ENCODE measurements around the gene CNNM3. TPM values are rescaled to one million over a fixed set of nuclear protein-coding genes. Genes with fewer than 3 reads are reported as not detected.
A peak's percentile ranks its signal among the peaks of the same experiment; 100 is the strongest.

Gene CNNM3
- total RNA-seq, 2 experiments from 2014 or later, result 13.5 to 18.6 TPM

DNA sequence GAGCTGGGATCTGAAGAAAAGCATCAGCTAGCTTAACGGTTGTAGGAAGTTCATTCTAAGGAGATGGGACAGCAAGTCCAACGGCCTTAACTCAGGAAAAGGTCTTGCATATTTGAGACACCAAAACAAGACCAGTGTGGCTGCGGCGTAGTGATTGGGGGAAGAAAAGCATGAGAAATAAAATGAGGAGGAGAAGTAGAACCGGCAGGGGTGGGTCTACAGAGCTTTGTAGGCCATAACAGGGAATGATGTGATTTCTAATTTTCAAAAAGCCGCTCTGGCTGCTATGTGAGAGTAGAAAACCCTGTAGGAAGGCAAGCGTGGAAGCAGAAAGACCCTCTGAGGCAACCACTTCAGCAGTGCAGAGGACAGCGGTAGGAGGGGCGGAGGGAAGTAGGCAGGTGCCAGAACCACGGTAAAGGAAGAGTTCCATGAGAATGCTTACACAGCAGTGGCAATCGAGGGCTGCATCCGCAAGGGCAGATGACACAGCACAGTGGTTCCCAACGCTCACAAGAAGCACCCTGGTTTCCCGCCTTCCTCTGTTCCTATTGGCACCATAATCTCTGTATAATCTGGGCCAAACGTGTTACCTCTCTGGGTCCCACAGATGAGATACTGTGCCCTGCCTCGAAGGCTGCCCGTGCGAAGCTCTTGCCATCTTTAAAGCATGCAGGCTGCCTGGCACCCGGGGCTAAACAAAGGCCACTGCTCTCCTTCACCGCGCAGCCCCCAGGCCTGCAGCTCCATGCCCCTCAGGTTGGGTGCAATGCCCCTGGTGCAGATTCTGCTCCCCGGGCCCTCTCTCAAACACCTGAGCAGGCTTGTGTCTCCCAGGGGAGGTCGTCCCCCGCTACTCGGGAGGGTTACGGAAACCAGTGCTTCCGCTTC lies 41.0 kb downstream of the CNNM3 start:
- Histone ChIP-seq H3K4me3 (ENCODE audit: low read depth, low read length, poor library complexity, severe bottlenecking) (peak overlapping the region; percentile 77), H3K27ac (ENCODE audit: low read depth, low read length, poor library complexity, severe bottlenecking) (peak overlapping the region; percentile 62), H3K36me3 (ENCODE audit: insufficient read depth, low read length) (peaks cover 16% of the 10 kb centered on the region), H3K4me1 (ENCODE audit: insufficient read depth, low read length, poor library complexity, severe bottlenecking) (peaks cover 14% of the 10 kb centered on the region), H3K9me3 (ENCODE audit: low read length) (no peaks in the 10 kb centered on the region), H3K79me2 (ENCODE audit: insufficient read depth, low read depth, low read length) (peaks cover 12% of the 10 kb centered on the region; the same call in 1 of the 2 replicates), H3K4me2 (ENCODE audit: low read length) (peak overlapping the region; percentile 76), H3K9me2 (ENCODE audit: insufficient read depth, low read length) (no peaks in the 10 kb centered on the region), H4K20me1 (ENCODE audit: insufficient read depth, low read length) (no peaks in the 10 kb centered on the region), H2AFZ (ENCODE audit: low read length) (peak overlapping the region; percentile 53)
- intact Hi-C loops (cut with micrococcal nuclease; ENCODE audit: unreplicated experiment), result loop anchor here (2.0 to 5.0 kb wide), 3 partner anchors 40 to 220 kb away; partner anchors contain the start of genes CNNM3, CNNM4 and KANSL3
- TF ChIP-seq, protein P1, sequence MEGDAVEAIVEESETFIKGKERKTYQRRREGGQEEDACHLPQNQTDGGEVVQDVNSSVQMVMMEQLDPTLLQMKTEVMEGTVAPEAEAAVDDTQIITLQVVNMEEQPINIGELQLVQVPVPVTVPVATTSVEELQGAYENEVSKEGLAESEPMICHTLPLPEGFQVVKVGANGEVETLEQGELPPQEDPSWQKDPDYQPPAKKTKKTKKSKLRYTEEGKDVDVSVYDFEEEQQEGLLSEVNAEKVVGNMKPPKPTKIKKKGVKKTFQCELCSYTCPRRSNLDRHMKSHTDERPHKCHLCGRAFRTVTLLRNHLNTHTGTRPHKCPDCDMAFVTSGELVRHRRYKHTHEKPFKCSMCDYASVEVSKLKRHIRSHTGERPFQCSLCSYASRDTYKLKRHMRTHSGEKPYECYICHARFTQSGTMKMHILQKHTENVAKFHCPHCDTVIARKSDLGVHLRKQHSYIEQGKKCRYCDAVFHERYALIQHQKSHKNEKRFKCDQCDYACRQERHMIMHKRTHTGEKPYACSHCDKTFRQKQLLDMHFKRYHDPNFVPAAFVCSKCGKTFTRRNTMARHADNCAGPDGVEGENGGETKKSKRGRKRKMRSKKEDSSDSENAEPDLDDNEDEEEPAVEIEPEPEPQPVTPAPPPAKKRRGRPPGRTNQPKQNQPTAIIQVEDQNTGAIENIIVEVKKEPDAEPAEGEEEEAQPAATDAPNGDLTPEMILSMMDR (conservative IDR thresholded peaks at IDR 0.05; ENCODE audit: low read length), result no peak
- no peak for TF ChIP-seq EZH2phosphoT487 (IDR thresholded peaks at IDR 0.05; ENCODE audit: borderline replicate concordance, low read depth, low read length)
- ChIA-PET CTCF (ENCODE audit: unreplicated experiment) (interaction anchor here (0.6 to 1.4 kb wide), 5 partner anchors 10 to 104 kb away, joined by 3 to 5 read pairs (median 3); no protein-coding TSS in a partner anchor), POLR2A (interaction anchor here (0.6 to 1.1 kb wide), 3 partner anchors 43 to 122 kb away, joined by 3 read pairs; no protein-coding TSS in a partner anchor)
- peak; percentile 81 for DNase-seq (ENCODE audit: low spot score)
- no TSS peak for BruUV-seq (replicated peaks)

- Histone ChIP-seq H3K4me2 (ENCODE audit: low read length) (peak within 1 kb of the TSS; percentile 76), H3K4me1 (ENCODE audit: insufficient read depth, low read length, poor library complexity, severe bottlenecking) (peaks cover 14% of the 10 kb centered on the region), H3K4me3 (ENCODE audit: low read depth, low read length, poor library complexity, severe bottlenecking) (peak within 1 kb of the TSS; percentile 77), H2AFZ (ENCODE audit: low read length) (peak within 1 kb of the TSS; percentile 53), H3K36me3 (ENCODE audit: insufficient read depth, low read length) (peaks cover 8% of the 10 kb centered on the region; the same call in 1 of the 2 replicates), H3K9me3 (ENCODE audit: low read length) (no peaks in the 10 kb centered on the region), H3K9me2 (ENCODE audit: insufficient read depth, low read length) (no peaks in the 10 kb centered on the region), H4K20me1 (ENCODE audit: insufficient read depth, low read length) (no peaks in the 10 kb centered on the region), H3K27ac (ENCODE audit: low read depth, low read length, poor library complexity, severe bottlenecking) (peak within 1 kb of the TSS; percentile 62), H3K79me2 (ENCODE audit: insufficient read depth, low read depth, low read length) (peaks cover 12% of the 10 kb centered on the region; the same call in 1 of the 2 replicates)
- POLR2A ChIA-PET, result interaction anchor here (0.6 to 1.1 kb wide), 6 partner anchors 44 to 1683 kb away, joined by 3 to 6 read pairs (median 3); no protein-coding TSS in a partner anchor
- DNase-seq (ENCODE audit: low spot score), result peak; percentile 99
- TF ChIP-seq EZH2phosphoT487 (IDR thresholded peaks at IDR 0.05; ENCODE audit: borderline replicate concordance, low read depth, low read length), result no peak
- TF ChIP-seq, protein P1 (conservative IDR thresholded peaks at IDR 0.05; ENCODE audit: low read length), result peak; percentile 81
- intact Hi-C loops (cut with micrococcal nuclease; ENCODE audit: unreplicated experiment), result loop anchor here (1.0 to 5.0 kb wide), 6 partner anchors 41 to 255 kb away; partner anchors contain the start of genes ANKRD36, CNNM3, CNNM4 and KANSL3
- BruUV-seq (replicated peaks), result no TSS peak
- CTCF ChIA-PET (ENCODE audit: unreplicated experiment), result interaction anchor here (0.6 to 1.4 kb wide), 4 partner anchors 9 to 103 kb away, joined by 3 to 5 read pairs (median 4); no protein-coding TSS in a partner anchor
Measured at GRCh38 chr2:96857667-96858372, 41.8 kb downstream of the CNNM3 start, which contains the start of gene ANKRD39. Gene ANKRD39, minus strand, starts transcription at chr2:96858016. Its CDS starts 29 bp downstream, at chr2:96857987.
